Measurements from ENCODE around the gene DARS1.

The DARS1 gene

DNA sequence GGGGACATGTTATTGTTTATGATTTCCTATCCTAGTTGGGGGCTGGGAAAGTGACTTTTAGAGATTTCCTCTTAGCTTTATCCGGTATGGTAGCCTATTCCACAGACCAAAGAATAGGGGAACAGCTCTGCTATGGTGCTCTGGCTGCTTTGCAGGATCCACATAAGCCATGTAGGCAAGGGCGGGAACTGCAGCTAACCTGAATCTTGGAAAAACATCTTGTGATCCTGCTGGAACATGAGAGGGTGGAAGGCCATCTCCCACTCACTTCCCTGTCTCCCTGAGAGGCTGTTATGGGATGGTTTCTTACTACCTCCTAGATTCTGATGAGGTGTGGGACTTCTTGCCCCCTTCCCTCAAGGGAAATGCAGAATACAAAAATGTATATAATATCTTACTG is 2.0 kb upstream of the DARS1 start:
- TF ChIP-seq, protein P1, sequence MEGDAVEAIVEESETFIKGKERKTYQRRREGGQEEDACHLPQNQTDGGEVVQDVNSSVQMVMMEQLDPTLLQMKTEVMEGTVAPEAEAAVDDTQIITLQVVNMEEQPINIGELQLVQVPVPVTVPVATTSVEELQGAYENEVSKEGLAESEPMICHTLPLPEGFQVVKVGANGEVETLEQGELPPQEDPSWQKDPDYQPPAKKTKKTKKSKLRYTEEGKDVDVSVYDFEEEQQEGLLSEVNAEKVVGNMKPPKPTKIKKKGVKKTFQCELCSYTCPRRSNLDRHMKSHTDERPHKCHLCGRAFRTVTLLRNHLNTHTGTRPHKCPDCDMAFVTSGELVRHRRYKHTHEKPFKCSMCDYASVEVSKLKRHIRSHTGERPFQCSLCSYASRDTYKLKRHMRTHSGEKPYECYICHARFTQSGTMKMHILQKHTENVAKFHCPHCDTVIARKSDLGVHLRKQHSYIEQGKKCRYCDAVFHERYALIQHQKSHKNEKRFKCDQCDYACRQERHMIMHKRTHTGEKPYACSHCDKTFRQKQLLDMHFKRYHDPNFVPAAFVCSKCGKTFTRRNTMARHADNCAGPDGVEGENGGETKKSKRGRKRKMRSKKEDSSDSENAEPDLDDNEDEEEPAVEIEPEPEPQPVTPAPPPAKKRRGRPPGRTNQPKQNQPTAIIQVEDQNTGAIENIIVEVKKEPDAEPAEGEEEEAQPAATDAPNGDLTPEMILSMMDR (IDR thresholded peaks at IDR 0.05): no peak

DNA sequence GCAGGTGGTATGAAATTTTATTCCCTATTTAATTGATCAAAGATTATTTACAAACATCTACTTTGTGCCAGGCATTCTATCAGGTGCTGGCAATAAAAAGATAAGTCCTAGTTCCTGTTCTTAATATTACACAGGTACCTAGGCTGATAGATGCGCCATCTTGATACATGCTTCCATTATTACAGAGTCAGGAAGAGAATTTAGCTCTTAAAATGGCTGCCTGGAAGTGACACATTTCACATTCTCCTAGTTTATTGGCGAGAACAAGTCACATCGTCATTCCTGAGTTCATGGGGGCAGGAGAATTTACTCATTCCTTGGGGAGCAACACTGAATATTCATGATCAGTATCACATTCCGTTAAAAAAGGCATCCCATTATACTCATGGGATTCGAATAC is 1.1 kb upstream of the DARS1 start:
- H3K4me3 ChIP-seq: no peak overlapping the region
- DNase-seq (ENCODE audit: low spot score): no peak
- no peak overlapping the region for H3K27ac ChIP-seq
- TF ChIP-seq, protein P1 (IDR thresholded peaks at IDR 0.05): no peak

More for the DNA sequence above, 2.0 kb upstream of the DARS1 start:
- no peak for DNase-seq (ENCODE audit: low spot score)
- Histone ChIP-seq H3K27ac (no peak overlapping the region), H3K4me3 (no peak overlapping the region)

DNA sequence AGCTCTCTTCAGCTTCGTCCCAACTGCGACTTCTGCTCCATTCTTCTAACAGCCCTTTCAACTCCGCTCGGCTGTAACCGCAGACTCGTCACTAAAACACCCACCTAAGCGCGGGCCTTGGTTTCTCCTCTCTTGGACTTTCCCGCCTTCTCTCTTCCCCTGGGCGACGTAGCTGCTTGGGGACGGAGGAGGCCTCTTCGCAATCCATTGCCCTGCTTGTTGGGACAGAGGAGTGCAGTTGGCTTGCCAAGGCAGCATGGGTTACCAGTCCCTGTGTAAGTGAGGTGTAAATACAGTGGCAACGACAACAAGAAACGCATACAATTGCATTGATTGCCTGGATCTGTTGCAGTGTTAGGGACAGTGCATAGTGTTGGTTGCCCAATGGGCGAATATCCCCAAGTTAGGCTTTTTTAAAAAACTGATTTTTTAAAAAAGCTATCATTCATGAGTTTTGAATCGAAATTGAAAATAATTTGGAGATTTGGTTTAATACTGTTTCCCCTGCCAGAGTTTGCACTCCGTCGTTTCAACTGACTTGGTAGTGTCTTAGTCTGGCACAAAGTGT is 484 bp upstream of the DARS1 start:
- TF ChIP-seq, protein P1 (IDR thresholded peaks at IDR 0.05): no peak
- H3K4me3 ChIP-seq: peak overlapping the region; percentile 89
- DNase-seq (ENCODE audit: low spot score): no peak
- peak overlapping the region; percentile 95 to 98 for H3K27ac ChIP-seq

DNA sequence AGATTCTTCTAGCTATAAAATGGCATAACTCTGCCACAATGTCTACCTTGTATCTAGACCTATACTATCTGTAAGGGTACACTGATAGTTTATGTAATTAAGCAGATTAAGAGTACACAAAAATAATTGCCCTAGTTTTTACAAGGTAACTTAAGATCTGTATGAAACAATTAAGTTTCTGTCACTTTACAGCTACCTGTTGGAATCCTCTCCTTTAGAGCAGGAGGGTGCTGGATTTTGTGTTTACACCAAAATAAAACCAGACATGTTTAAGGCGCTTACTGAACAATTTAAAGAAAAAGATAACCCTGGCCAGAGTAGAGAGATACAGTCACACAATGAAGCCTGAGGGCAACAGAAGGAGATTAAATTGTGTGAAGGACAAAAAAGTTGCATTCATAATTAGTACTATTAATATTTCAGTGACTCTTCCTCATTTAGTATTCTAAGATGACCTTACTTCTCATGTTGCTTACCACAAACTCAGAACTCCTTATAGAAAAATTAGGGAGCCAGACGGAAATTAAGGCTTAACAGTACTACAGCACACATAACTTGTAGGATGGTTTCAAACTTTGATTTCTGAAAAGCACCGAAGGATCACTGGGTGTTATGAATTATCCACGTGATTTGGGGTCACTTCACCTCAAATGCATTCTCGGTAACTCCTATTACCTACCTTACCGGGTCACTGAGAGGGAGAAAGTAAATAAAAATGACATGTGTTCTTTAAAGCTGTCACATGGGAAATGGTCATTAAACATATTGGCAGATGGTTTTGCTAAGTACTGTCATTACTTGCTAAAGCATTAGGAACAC is 1.0 kb downstream of the DARS1 start:
- no peak for DNase-seq (ENCODE audit: low spot score)
- H3K4me3 ChIP-seq: peak overlapping the region; percentile 89
- TF ChIP-seq, protein P1 (IDR thresholded peaks at IDR 0.05): no peak
- peak overlapping the region; percentile 95 to 98 for H3K27ac ChIP-seq

DNA sequence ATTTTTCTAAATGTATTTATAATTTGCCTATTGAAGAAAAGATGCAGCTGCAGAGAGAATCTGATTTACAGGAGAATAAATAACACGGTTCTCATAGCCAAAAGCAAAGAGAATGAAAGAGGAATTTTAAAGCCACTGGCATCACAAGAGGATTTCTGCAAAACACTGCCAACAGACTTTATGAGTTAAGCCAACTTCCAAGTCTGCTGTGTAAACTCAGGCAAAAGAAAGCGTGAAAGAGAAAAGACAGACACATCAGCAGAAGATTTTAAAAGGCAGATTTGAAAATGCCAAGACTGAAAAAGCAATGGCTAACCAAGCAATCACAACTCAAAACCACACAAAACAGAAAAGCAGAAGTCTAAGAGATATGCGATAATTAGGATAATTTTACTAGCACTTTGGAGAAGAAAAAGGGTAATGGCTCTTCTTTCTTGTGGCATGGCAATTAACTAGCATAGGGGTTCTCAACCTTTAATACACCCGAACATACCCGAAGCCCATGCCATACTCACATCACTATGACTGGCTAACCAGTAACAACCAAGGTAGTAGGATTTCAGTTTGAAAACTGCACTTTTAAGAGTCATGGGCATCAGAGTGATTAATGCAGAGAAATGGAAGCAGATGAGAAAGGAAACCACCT is 4.9 kb downstream of the DARS1 start:
- DNase-seq (ENCODE audit: low spot score): no peak
- no peak overlapping the region for H3K27ac ChIP-seq
- H3K4me3 ChIP-seq: no peak overlapping the region
- TF ChIP-seq, protein P1 (IDR thresholded peaks at IDR 0.05): no peak

DNA sequence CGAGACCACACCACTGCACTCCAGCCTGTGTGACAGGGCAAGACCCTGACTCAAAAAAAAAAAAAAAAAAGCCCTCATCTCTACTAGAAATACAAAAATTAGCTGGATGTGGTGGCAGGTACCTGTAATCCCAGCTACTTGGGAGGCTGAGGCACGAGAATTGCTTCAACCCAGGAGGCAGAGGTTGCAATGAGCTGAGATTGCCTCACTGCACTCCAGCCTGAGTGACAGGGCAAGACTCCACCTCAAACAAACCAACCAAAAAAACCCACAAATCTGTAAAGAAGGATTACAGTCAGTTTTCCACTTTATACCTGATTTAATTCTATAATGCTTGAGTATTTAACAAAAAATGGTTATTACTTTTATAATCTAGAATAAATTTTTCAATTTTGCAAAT is 9.7 kb downstream of the DARS1 start:
- DNase-seq (ENCODE audit: low spot score): no peak
- TF ChIP-seq, protein P1 (IDR thresholded peaks at IDR 0.05): no peak
- Histone ChIP-seq H3K4me3 (no peak overlapping the region), H3K27ac (no peak overlapping the region)
